ENCODE results near the gene OAF.

OAF gene

GRCh38 chr11:120205596-120206161 lies 5.2 kb upstream of the OAF start:
- DNase-seq: peak; percentile 89

- DNase-seq: no peak
Observed at GRCh38 chr11:120207512-120207911, 3.3 kb upstream of the OAF start.

GRCh38 chr11:120208001-120208441 lies 2.8 kb upstream of the OAF start:
- DNase-seq: peak; percentile 58

GRCh38 chr11:120208777-120209176 lies 2.1 kb upstream of the OAF start:
- peak; percentile 91 for DNase-seq

- peak; percentile 74 for DNase-seq
Observed at GRCh38 chr11:120209746-120210625, 846 bp upstream of the OAF start.

- DNase-seq: no peak
Observed at GRCh38 chr11:120211522-120212258, 858 bp downstream of the OAF start.

- no peak for DNase-seq
Observed at GRCh38 chr11:120212259-120212878, 1.5 kb downstream of the OAF start.

GRCh38 chr11:120212926-120213325 lies 2.1 kb downstream of the OAF start:
- no peak for DNase-seq

- DNase-seq: no peak
Observed at GRCh38 chr11:120214581-120214980, 3.7 kb downstream of the OAF start.

- DNase-seq: no peak
Observed at GRCh38 chr11:120215634-120216033, 4.8 kb downstream of the OAF start.

- no peak for DNase-seq
Observed at GRCh38 chr11:120216426-120217102, 5.7 kb downstream of the OAF start.

GRCh38 chr11:120217526-120217925 lies 6.7 kb downstream of the OAF start:
- DNase-seq: no peak

- no peak for DNase-seq
Observed at GRCh38 chr11:120217941-120218694, 7.3 kb downstream of the OAF start.

GRCh38 chr11:120218695-120219033 lies 7.8 kb downstream of the OAF start:
- DNase-seq: no peak

- DNase-seq: peak; percentile 25
Observed at GRCh38 chr11:120219232-120219937, 8.6 kb downstream of the OAF start.

GRCh38 chr11:120219938-120220746 lies 9.3 kb downstream of the OAF start:
- no peak for DNase-seq

- DNase-seq: no peak
Observed at GRCh38 chr11:120220747-120221037, 9.9 kb downstream of the OAF start.

GRCh38 chr11:120221115-120221752 lies 10.4 kb downstream of the OAF start:
- DNase-seq: no peak

- DNase-seq: no peak
Observed at GRCh38 chr11:120222916-120223315, 12.1 kb downstream of the OAF start.

GRCh38 chr11:120223793-120224192 lies 13.0 kb downstream of the OAF start:
- no peak for DNase-seq

All from suppressor macrophage treated with lipopolysaccharide for 4 hours (primary cell).